NCI-H2107 treated with DMSO at 0.1 percent for 48 hours (cell line): ENCODE measurements around the gene FZD7.

ENCODE experiments used
- DNase-seq: peaks from one replicate; lab custom pipeline; 2025; ENCODE audit not compliant: unreplicated experiment; lab: John Stamatoyannopoulos, UW

FZD7 gene

DNA sequence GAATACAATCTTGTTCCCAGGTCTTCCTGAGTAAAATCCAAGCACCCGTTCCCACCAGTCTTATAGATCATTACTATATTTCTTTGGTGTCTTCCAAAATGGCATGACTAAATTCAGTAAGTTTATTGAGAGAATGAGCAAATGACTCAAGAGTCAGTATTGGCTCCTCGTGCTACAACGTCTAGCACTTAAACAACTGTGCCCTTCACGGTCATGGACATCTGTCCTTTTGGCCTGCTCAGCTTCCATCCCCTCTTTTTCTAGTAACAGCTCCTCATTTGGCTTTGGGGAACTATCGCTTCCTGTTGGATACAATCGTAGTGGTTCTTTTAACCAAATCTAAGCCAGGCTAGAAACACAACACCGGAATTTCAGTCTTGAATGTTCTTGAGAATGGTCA is 24.1 kb upstream of the FZD7 start:
- DNase-seq = no peak

DNA sequence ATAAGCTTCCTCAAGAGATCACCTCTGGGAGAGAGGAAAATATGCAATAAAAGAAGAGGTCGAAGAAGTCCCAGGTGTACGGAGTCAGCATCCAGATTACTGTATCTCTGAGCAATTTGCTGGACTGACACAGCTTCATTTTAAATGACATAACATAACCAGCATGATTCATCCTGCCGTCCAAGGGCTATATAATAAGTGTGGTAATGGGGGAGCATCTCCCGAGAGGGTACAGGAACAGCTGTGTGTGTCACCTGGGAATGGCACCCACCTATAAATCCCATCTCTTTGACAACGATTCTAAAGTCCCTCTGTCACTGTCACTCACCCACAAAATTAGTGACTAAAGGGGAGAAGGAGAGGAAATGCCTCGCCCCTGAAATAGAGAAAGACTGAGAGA is 19.3 kb upstream of the FZD7 start:
- no peak for DNase-seq

DNA sequence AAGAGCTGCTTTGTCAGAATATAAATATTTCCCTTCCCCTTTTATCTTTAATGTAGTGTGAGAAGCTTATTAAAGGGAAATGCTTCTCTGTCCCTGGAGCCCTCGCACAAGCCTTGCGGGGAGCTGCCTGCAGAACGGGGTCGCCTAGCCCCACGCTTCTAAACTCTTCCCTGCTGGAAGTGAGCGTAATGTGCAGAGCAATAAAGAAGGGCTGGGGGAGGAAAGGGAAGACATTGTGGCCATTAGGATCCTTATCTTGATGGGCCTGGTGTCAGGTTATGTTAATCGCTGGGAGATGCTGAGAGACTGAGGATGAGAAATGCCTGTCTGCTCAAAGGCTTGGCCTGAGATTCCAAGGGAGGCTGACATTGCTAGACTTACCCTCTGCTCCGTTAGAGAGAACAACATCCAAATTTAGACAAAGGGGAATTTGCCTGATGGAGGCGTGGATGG is 18.9 kb upstream of the FZD7 start:
- DNase-seq = no peak

DNA sequence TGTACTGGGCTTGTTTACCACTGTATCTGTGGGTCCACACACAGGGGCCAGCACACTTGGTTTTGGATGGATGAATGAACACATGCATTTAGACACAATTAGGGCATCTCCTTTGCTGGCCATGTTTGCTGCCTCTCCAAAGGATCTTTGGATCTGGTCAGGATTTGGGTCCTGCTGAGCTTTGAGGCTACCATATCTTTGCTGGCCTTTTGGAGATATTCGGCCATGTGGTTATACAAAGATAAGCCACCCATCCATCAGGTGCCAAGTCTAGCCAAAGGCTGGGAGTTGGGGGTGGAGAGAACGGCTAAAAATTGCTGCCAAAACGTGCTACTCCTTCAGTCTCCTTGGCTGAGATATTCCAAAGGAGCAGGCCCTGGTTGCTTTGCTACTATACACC is 18.2 kb upstream of the FZD7 start:
- no peak for DNase-seq

DNA sequence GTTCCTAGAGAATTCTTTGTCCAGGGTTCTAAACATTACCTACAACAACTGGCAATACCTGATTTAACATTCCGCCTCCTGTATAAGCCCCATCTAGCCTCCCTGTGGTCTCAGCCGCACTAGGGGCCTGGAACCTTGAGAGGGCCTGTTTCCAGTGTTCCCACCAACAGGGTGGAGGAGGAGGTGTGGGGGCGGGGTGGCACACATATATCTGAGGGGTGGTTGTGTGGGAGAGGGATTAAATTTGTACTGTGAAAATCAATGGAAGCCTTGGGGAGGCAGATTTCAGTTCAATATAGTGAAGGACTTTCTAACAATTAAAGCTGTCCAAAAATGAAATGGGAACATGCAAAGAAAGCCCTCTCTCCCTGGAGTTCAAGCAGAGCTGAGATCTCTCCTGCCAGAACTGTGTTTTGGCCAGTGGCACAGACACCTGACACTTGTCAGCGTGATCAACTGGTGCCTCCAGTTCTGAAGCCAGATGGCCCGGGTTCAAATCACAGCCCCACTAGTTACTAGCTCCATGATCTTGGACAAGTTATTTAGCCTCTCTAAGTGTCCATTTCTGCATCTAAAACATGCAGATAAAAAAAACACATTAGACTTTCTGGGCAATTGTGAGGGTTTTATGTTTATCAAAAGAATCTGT is 17.0 kb upstream of the FZD7 start:
- DNase-seq = no peak

DNA sequence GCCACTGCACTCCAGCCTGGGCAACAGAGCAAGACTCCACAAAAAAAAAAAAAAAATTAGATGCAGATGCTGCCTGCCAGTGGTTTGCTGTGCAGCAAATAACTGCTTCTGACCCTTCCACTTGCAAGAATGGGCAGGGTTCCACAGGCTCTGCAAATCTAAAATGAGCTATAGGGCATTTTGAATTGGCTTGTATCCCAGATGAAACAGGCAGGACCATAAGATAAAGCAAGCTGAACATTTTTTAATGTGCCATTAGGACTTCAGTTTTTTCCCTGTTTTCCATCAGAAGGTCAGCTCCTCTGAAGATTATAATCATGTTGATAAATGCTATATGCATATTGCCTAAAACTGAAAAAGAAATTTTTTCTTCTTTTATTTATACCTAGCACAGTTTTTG is 15.7 kb upstream of the FZD7 start:
- no peak for DNase-seq

DNA sequence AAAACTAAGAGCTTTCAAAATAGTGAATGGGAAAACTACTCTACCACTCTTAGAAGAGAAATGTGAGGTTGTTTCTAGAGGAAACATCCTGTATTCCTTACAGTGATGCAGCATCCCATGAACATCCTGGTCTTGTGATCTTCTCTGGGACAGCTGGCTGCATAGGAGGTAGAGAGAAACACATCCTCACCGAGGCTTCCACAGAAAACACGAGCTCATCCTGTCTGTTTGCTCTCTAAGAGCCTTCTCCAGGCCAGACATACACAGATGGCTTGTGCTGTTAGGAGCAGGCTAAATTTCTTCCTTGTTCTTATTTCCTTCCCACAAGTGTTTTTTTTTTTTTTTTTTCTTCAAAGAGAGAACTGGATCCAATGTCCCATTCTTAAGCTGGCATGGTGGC is 14.7 kb upstream of the FZD7 start:
- no peak for DNase-seq

DNA sequence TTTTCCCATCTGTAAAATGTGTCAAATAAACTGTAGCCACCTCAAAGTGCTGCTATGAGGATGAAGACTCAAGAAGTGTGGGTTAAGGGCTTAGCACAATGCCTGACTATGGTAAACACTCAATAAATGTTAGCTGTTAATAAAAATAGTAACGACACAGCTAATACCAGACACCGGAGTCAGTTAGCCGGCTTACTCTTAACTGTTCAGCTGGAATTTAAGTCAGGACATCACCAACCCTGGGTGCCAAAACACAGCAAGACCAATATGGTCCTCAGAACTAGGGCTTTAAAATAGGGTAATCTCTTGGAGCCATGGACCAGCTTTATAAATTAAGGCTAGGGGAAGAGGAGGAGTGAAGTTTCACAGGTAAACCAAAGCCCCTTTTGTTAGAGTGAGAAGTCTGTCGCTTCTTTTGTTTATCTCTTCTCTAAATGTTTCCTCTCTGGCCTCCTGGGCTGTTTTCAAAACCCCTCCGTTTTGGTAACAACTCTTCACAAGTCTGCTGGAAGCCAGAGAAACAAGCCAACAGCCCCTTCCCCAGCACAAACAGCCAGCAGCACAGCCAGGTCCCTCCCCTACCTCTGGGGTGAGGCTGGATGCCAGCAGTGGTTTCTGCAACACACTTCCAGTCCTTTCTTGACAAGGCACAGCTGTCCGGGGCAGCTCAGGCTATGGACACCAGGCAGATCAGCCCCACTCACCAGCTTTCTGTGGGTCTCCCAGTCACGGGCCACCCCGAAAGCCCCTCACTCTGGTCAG is 13.8 kb upstream of the FZD7 start:
- DNase-seq = no peak

DNA sequence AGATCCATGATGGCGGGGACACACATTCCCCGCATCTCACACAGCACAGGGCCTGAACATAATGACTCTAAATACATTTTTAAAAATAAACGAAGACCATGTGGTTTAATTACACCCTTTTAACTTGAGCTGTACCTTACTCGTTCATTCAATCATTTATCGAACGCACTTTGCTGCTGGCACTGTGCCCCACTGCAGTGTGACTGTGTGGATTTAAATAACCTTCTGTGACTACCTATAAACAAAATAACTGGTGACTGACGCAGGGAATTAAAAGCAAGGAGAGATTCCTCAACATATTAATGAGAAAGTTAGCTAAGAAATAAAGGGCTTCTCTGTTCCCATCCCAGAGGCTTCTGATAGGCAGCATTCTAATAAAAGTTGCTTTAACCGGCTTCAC is 10.9 kb upstream of the FZD7 start:
- peak; percentile 51 for DNase-seq

DNA sequence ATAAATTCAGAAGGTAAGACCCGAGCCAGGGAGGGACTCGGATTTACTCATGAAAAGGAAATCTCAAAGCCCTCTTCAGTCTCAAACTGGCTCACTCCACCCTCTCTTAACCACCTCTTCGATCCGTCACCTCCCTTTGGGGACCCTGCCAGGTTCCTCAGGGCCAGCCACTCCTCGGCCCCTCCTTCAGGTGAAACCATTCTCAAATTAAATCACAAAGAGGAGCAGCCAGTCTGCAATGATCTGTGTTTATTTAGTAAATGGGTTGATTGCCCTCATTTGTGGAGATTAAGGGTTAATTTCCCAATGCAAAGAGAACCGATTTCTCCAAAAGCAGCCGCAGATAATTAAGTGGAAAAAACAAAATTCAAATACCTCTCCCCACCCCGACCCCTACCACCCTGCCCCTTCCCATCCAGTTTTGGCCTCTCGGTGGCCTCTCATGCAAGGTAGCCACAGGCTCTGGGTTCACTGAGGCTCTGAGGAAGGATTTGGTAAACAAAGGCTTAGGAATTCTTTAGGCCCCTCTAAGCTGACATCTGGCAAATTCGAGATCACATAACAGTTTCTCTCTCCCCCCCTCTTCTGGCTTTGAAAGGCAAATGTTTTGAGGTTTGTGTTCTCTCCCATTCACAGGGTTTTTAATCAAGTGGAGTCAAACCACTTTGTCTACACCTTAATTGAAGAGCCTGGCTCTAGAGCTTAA is 10.3 kb upstream of the FZD7 start:
- DNase-seq = peak; percentile 90

DNA sequence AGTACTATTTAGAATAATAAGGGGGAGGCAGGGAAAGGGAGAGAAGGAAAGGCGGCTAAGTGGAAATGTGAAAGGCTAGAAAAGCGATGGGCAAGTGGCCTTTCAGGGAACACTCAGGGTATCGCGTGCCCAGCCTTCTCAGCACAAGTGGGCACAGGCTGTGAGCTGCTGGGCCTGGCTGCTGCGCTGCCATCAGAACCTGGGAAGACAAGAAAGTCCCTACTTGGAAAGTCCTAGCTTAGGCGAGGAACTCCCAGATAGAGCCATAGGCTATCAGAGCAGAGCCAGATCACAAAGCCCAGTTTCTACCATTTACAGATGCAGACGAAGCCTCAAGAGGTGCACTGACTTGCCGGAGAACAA is 9.8 kb upstream of the FZD7 start:
- DNase-seq = no peak

DNA sequence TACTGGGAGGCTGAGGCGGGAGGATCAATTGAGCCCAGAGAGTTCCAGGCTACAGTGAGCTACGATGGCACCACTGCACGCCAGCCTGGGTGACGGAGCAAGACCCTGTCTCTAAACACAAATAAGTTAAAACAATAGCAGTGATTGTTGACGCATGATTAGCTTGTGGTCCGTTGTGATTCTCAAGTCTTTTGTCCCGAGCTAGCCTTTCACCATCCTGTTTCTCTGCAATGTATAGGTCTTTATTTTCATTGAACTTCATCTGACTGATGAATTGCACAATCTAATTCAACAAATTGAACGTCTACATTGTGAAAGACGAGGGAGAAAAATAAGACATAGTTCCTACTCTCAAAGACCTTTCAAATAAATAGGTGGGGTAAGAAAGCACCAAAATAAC is 8.8 kb upstream of the FZD7 start:
- no peak for DNase-seq

DNA sequence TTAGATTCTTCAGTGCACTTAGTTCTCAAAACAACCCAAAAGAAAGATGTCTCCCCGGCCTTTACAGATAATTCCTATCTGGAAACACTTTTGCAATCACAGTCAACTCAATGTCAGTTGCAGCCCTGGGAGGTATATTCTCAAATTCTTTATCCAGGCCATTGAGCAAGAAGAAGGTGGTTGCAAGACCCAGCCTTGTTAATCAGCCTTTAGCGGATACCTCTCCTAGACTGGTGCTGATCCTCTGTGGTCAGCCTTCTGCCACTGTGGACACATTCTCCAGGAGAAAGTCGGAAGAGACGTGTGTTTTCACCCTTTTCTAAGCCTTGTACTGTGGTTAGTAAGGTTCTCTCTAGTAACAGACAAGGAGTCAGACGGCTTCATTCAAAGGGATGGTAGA is 7.8 kb upstream of the FZD7 start:
- no peak for DNase-seq

DNA sequence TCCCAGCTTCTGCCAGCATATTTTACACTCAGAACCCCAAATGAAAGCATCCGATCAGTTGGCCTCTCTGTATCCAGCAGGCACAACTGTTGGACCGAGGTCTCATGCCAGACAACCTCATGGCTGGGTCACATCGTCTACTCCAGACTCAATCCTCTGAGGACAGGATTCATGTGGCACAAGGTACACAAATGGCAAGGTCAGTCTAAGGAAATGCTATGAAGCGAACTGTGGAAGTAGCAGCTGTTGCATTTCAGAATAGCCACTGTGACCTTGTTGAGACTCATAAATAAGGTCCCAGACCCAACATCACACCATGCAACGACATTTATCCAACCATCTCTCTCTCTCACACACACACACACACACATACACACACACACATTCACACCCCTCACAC is 7.1 kb upstream of the FZD7 start:
- DNase-seq = no peak

DNA sequence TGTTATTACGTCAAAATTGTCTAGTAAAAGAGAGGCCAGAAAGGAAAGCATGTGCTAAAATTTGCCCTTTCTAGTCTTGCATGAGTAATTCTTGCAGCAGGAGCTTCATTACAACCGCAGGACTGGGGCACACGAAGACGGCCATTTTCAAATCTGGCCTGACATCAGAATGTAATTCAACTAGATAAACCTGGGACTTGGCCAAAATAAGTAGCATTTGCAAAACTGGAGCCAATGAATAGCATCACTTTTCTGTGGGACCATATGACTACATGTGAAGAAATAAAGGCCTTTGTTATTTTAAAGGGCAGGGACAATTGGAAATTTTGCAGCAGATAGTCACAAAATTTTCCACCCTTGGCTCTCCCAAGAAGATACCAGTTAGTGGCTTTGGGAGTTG is 3.0 kb upstream of the FZD7 start:
- no peak for DNase-seq

DNA sequence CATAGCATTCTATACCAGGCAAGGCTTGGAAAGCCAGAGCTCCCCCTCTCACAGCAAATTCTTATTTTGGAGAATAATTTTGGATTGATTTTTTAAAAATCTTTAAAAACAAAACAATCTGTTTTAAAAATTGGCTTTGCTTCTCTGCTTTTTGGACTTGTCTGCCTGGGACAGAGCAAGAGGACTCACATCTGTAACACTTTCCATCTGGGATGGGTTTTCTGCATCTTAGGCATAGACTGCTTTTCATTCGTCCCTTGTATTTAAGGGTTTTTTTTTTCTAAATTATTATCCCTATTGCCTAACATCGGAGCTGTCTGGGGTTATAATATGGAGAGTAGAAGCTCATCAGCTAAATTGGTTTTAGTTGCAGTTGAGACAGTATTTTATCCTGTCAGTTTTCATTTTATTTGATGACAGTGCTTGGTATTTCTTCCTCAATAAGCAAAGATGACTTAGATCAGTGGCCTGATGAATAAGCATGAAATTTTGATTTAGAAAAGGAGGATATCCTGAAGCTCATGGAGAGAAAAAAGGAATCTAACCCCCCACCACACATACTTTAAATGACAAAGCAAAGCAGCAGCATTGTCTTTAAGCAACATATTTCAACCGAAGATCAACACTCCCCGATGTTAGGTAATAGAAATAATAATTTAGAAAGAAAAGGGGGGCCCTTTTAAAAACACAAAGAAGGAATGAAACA is 2.3 kb upstream of the FZD7 start:
- no peak for DNase-seq

DNA sequence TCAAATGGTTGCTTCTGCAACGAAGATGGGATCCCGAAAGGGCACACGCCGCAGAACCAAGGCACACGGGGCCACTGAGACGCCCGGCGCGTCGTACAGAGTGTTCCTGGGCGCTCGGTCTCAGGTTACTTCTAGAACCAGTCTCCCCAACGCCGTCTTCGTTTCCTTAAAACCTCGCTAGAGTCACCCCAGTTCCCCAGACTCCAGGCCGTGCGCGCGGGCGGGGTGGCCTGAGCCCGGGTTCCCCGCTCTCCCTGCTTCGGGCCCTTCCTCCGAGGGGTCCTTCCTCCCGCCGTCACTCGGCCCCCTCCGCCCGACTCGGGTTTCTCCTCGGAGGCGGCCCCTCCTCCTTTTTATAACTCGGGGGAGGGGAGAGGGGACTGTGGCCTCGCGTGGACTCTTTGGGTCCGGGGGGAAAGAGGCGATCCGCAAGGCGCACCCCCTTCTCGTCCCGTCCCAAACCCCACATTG is 774 bp upstream of the FZD7 start:
- no peak for DNase-seq

DNA sequence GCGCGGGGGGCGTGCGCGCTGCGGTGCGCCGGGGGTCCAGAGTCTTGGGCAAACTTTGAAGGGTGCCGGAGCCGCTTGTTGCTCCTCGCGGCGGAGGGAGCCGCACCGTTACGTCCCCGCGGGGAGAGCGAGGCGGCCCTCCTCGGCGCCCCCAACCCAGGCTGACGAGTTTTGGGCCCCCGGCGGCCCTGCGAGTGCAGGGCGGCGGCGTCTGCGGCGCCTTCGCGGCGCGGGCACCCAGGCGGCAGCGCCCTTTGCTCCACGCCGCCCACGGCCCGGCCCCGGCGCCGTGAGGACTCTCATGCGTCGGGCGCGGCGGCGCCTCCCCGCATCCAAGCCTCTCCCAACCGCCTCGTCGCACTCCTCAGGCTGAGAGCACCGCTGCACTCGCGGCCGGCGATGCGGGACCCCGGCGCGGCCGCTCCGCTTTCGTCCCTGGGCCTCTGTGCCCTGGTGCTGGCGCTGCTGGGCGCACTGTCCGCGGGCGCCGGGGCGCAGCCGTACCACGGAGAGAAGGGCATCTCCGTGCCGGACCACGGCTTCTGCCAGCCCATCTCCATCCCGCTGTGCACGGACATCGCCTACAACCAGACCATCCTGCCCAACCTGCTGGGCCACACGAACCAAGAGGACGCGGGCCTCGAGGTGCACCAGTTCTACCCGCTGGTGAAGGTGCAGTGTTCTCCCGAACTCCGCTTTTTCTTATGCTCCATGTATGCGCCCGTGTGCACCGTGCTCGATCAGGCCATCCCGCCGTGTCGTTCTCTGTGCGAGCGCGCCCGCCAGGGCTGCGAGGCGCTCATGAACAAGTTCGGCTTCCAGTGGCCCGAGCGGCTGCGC is 814 bp downstream of the FZD7 start:
- DNase-seq = no peak

DNA sequence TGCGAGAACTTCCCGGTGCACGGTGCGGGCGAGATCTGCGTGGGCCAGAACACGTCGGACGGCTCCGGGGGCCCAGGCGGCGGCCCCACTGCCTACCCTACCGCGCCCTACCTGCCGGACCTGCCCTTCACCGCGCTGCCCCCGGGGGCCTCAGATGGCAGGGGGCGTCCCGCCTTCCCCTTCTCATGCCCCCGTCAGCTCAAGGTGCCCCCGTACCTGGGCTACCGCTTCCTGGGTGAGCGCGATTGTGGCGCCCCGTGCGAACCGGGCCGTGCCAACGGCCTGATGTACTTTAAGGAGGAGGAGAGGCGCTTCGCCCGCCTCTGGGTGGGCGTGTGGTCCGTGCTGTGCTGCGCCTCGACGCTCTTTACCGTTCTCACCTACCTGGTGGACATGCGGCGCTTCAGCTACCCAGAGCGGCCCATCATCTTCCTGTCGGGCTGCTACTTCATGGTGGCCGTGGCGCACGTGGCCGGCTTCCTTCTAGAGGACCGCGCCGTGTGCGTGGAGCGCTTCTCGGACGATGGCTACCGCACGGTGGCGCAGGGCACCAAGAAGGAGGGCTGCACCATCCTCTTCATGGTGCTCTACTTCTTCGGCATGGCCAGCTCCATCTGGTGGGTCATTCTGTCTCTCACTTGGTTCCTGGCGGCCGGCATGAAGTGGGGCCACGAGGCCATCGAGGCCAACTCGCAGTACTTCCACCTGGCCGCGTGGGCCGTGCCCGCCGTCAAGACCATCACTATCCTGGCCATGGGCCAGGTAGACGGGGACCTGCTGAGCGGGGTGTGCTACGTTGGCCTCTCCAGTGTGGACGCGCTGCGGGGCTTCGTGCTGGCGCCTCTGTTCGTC is 1.7 kb downstream of the FZD7 start:
- no peak for DNase-seq

DNA sequence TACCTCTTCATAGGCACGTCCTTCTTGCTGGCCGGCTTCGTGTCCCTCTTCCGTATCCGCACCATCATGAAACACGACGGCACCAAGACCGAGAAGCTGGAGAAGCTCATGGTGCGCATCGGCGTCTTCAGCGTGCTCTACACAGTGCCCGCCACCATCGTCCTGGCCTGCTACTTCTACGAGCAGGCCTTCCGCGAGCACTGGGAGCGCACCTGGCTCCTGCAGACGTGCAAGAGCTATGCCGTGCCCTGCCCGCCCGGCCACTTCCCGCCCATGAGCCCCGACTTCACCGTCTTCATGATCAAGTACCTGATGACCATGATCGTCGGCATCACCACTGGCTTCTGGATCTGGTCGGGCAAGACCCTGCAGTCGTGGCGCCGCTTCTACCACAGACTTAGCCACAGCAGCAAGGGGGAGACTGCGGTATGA is 2.3 kb downstream of the FZD7 start:
- DNase-seq = no peak
